Cortex of kidney (tissue), 1 donor: Measurements from ENCODE around the gene CALD1.

Source experiments
- DNase-seq: peaks from one replicate; lab custom pipeline; 2025; lab: John Stamatoyannopoulos, UW

The CALD1 gene

GRCh38 chr7:134828361-134828760 lies 48.9 kb downstream of the CALD1 start:
- no peak for DNase-seq

GRCh38 chr7:134829380-134829986 lies 50.0 kb downstream of the CALD1 start:
- no peak for DNase-seq

GRCh38 chr7:134831862-134832261 lies 52.4 kb downstream of the CALD1 start:
- no peak for DNase-seq

- no peak for DNase-seq
Measured at GRCh38 chr7:134832367-134832766, 52.9 kb downstream of the CALD1 start.

GRCh38 chr7:134834689-134835462 lies 55.4 kb downstream of the CALD1 start:
- DNase-seq: no peak

- DNase-seq: no peak
Measured at GRCh38 chr7:134835463-134835823, 56.0 kb downstream of the CALD1 start.

GRCh38 chr7:134836447-134836846 lies 57.0 kb downstream of the CALD1 start:
- DNase-seq: no peak

- no peak for DNase-seq
Measured at GRCh38 chr7:134839298-134839697, 59.9 kb downstream of the CALD1 start.

GRCh38 chr7:134842062-134842461 lies 62.6 kb downstream of the CALD1 start:
- no peak for DNase-seq

GRCh38 chr7:134842886-134843430 lies 63.5 kb downstream of the CALD1 start:
- no peak for DNase-seq

- no peak for DNase-seq
Measured at GRCh38 chr7:134844200-134844599, 64.8 kb downstream of the CALD1 start.

- DNase-seq: no peak
Measured at GRCh38 chr7:134845461-134845860, 66.0 kb downstream of the CALD1 start.

GRCh38 chr7:134847851-134848588 lies 68.6 kb downstream of the CALD1 start:
- DNase-seq: no peak

- DNase-seq: no peak
Measured at GRCh38 chr7:134850066-134850465, 70.6 kb downstream of the CALD1 start.

GRCh38 chr7:134851141-134851540 lies 71.7 kb downstream of the CALD1 start:
- no peak for DNase-seq

GRCh38 chr7:134852625-134853024 lies 73.2 kb downstream of the CALD1 start:
- DNase-seq: no peak

- no peak for DNase-seq
Measured at GRCh38 chr7:134854816-134855215, 75.4 kb downstream of the CALD1 start.

- no peak for DNase-seq
Measured at GRCh38 chr7:134855442-134855841, 76.0 kb downstream of the CALD1 start.

GRCh38 chr7:134856091-134856490 lies 76.7 kb downstream of the CALD1 start:
- DNase-seq: no peak

- no peak for DNase-seq
Measured at GRCh38 chr7:134856691-134857090, 77.3 kb downstream of the CALD1 start.

- no peak for DNase-seq
Measured at GRCh38 chr7:134857958-134858357, 78.5 kb downstream of the CALD1 start.

GRCh38 chr7:134859783-134860182 lies 80.3 kb downstream of the CALD1 start:
- no peak for DNase-seq
